Fibroblast of skin of scalp (primary cell): ENCODE data around the gene GPR15LG.

ENCODE experiments used
- DNase-seq: peaks from one replicate; pipeline ENCODE4 v3.0.0-alpha.2; 2013

GPR15LG gene

DNA sequence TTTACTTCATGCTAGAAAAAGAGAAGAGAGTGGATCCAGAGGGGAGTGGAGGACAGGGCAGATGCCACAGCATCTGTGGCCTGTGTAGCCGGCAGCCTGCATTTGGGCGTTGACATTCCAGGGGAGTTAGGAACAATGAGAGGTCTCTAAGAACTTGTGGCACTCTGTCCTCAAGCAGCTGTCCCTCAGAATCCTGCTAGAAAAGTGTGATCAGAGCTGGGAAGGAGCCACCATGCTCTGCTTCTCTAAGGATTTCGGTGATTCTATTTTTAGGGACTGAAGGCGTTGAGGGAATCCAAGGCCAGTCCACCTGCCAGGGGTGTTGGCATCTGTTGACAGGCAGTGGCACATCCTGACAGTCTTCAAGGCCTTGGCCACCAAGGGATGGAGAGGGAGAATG, 44.1 kb downstream of the GPR15LG start:
- DNase-seq = no peak

GRCh38 chr10:84221916-84222315, 48.3 kb downstream of the GPR15LG start:
- no peak for DNase-seq

- no peak for DNase-seq
Observed at GRCh38 chr10:84224411-84225028, 50.9 kb downstream of the GPR15LG start.

GRCh38 chr10:84225427-84226173, 52.0 kb downstream of the GPR15LG start, which contains the start of gene LRIT2:
Gene LRIT2, minus strand, starts transcription at chr10:84225544. Its CDS starts 24 bp downstream, at chr10:84225520.
- no peak for DNase-seq

DNA sequence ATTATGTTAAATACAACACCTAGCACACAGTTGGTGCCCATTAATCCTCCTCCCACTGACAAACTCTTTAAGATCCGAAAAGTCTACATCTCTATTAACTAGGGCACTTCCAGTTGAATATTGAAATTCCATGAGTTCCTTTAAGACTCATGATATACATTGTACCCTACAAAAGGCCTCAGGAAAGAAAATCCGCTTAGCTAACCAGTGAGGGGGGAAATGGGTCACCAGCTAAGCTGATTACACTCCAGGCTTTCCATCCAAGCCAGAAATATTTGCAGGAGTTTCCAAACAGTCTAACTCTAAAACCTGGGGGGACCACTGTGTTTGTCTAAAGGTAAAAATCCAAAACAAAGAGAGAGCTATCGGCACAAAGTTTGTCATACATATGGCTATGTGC, 53.0 kb downstream of the GPR15LG start:
- no peak for DNase-seq

DNA sequence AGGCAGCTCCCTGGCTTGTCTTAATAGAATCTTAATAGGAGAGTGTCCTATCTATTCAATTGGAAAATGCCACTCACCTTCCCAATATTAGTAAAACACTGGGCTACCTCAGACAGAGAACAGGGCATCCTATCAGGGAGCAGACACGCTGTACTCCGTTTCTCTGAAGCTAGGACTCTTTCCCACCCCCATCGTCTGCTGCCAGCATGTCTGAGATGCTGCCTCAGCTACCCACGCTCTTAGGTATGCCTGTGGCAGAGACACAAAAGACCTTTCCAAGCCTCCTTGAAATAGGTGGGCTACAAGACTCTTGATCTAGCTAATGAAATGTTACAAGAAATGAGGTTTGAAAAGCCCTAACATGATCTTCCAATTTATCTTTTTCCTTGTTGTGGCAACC, 54.2 kb downstream of the GPR15LG start:
- no peak for DNase-seq

DNA sequence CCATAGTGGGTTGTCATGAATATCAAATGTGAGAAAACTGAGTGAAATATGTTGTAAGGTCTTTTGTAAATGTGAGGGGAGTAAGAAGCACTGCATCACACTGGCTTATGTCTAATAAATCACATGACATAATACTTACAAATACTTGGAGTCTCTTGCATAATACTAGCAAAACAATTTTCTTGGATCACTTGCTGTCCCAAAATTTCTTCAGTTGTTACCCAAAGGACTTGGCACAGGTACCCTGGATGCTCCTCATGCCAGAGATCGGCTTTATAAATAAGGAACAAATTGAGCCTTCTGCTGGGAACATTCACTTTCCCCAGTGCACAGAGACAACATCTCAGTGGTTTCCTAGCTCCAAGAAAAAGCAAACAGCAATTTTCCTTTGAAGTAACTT, 56.8 kb downstream of the GPR15LG start:
- DNase-seq = no peak

- no peak for DNase-seq
Observed at GRCh38 chr10:84232376-84232775, 58.8 kb downstream of the GPR15LG start.

- no peak for DNase-seq
Observed at GRCh38 chr10:84233940-84234339, 60.3 kb downstream of the GPR15LG start.

DNA sequence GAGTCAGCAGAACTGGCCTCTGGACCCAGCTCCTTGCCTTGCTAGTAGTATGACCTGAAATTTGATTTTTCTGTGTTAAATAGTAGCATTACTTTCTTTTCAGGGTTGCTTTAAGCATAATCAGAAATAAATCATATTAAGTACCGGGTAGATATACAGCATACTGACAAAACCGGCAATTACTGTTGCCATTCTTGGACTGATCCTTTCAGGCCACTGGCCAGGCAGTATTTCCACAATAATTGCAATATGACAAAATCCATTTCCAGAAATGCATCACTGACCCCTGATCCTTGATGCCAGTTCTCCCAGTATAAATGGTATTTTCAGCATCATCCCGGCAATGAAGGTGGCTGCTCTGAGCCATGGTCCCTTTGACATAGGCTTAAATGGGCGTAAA, 60.9 kb downstream of the GPR15LG start:
- DNase-seq = no peak
